Nephron (organoid): ENCODE measurements around the gene PWWP2B.

Experiments
- H3K27ac Mint-ChIP-seq, 3 experiments: 2 replicates each; pipeline ENCODE4 v1.8.0; 2020; ENCODE audit warnings: mixed read lengths in 3 of 3, mild to moderate bottlenecking in 2 of 3, moderate library complexity in 1 of 3
- H3K27me3 Mint-ChIP-seq: 2 replicates; pipeline ENCODE4 v1.8.0; 2021; ENCODE audit warnings: low read depth, mild to moderate bottlenecking, moderate library complexity, mixed read lengths
- H3K36me3 Mint-ChIP-seq: 2 replicates; pipeline ENCODE4 v1.8.0; 2020; ENCODE audit warnings: low read depth, mixed read lengths
- H3K4me1 Mint-ChIP-seq: 2 replicates; pipeline ENCODE4 v1.8.0; 2020; ENCODE audit warnings: mixed read lengths
- H3K4me3 Mint-ChIP-seq, 3 experiments: 2 replicates each; pipeline ENCODE4 v1.8.0; 2020; ENCODE audit warnings: mild to moderate bottlenecking in 3 of 3, mixed read lengths in 3 of 3, moderate library complexity in 2 of 3
- H3K9me3 Mint-ChIP-seq: 2 replicates; pipeline ENCODE4 v1.8.0; 2020; ENCODE audit warnings: mixed read lengths
- CTCF ChIP-seq, 3 experiments: fragments of 200-600 bp; sonication (generic); IDR thresholded peaks; one replicate each; pipeline ENCODE4 v1.5.0; 2021; ENCODE audit warnings: antibody characterized with exemption in 3 of 3; ENCODE audit not compliant: unreplicated experiment in 3 of 3

The PWWP2B gene

GRCh38 chr10:132361581-132362101 lies 35.4 kb upstream of the PWWP2B start:
- no peaks in the 10 kb centered on the region for H3K9me3 Mint-ChIP-seq
- no peaks in the 10 kb centered on the region for H3K4me1 Mint-ChIP-seq
- H3K4me3 Mint-ChIP-seq, result no peak overlapping the region
- H3K36me3 Mint-ChIP-seq, result peaks cover 29% of the 10 kb centered on the region
- no peak for TF ChIP-seq CTCF (IDR thresholded peaks at IDR 0.05; ENCODE audit: unreplicated experiment in 3 of 3)
- no peak overlapping the region for H3K27ac Mint-ChIP-seq
- H3K27me3 Mint-ChIP-seq, result peaks cover 2% of the 10 kb centered on the region

- Mint-ChIP-seq H3K9me3 (no peaks in the 10 kb centered on the region), H3K36me3 (peaks cover 30% of the 10 kb centered on the region), H3K27me3 (no peaks in the 10 kb centered on the region), H3K4me1 (no peaks in the 10 kb centered on the region), H3K27ac (no peak overlapping the region), H3K4me3 (no peak overlapping the region)
- no peak for TF ChIP-seq CTCF (IDR thresholded peaks at IDR 0.05; ENCODE audit: unreplicated experiment in 3 of 3)
Observed at GRCh38 chr10:132362151-132362611, 34.8 kb upstream of the PWWP2B start.

- H3K4me1 Mint-ChIP-seq, result no peaks in the 10 kb centered on the region
- no peak overlapping the region for H3K4me3 Mint-ChIP-seq
- no peak for TF ChIP-seq CTCF (IDR thresholded peaks at IDR 0.05; ENCODE audit: unreplicated experiment in 3 of 3)
- peaks cover 36% of the 10 kb centered on the region for H3K36me3 Mint-ChIP-seq
- no peaks in the 10 kb centered on the region for H3K9me3 Mint-ChIP-seq
- H3K27ac Mint-ChIP-seq, result no peak overlapping the region
- H3K27me3 Mint-ChIP-seq, result no peaks in the 10 kb centered on the region
Observed at GRCh38 chr10:132363376-132363775, 33.6 kb upstream of the PWWP2B start.

- H3K27ac Mint-ChIP-seq, result no peak overlapping the region
- no peak for TF ChIP-seq CTCF (IDR thresholded peaks at IDR 0.05; ENCODE audit: unreplicated experiment in 3 of 3)
- H3K36me3 Mint-ChIP-seq, result peaks cover 42% of the 10 kb centered on the region
- no peaks in the 10 kb centered on the region for H3K27me3 Mint-ChIP-seq
- H3K9me3 Mint-ChIP-seq, result no peaks in the 10 kb centered on the region
- H3K4me1 Mint-ChIP-seq, result no peaks in the 10 kb centered on the region
- no peak overlapping the region for H3K4me3 Mint-ChIP-seq
Observed at GRCh38 chr10:132363921-132364593, 32.9 kb upstream of the PWWP2B start.

- no peak for TF ChIP-seq CTCF (IDR thresholded peaks at IDR 0.05; ENCODE audit: unreplicated experiment in 3 of 3)
- peaks cover 45% of the 10 kb centered on the region for H3K36me3 Mint-ChIP-seq
- no peak overlapping the region for H3K4me3 Mint-ChIP-seq
- H3K27ac Mint-ChIP-seq, result no peak overlapping the region
- no peaks in the 10 kb centered on the region for H3K9me3 Mint-ChIP-seq
- H3K4me1 Mint-ChIP-seq, result no peaks in the 10 kb centered on the region
- peaks cover 4% of the 10 kb centered on the region for H3K27me3 Mint-ChIP-seq
Observed at GRCh38 chr10:132364594-132364970, 32.4 kb upstream of the PWWP2B start.

- no peaks in the 10 kb centered on the region for H3K4me1 Mint-ChIP-seq
- TF ChIP-seq CTCF (IDR thresholded peaks at IDR 0.05; ENCODE audit: unreplicated experiment in 3 of 3), result no peak
- H3K27ac Mint-ChIP-seq, result no peak overlapping the region
- H3K27me3 Mint-ChIP-seq, result peaks cover 4% of the 10 kb centered on the region
- H3K36me3 Mint-ChIP-seq, result peaks cover 42% of the 10 kb centered on the region
- no peak overlapping the region for H3K4me3 Mint-ChIP-seq
- H3K9me3 Mint-ChIP-seq, result no peaks in the 10 kb centered on the region
Observed at GRCh38 chr10:132365102-132365501, 31.9 kb upstream of the PWWP2B start.
